ENCODE measurements around the gene ATP2B2.

Gene ATP2B2

DNA sequence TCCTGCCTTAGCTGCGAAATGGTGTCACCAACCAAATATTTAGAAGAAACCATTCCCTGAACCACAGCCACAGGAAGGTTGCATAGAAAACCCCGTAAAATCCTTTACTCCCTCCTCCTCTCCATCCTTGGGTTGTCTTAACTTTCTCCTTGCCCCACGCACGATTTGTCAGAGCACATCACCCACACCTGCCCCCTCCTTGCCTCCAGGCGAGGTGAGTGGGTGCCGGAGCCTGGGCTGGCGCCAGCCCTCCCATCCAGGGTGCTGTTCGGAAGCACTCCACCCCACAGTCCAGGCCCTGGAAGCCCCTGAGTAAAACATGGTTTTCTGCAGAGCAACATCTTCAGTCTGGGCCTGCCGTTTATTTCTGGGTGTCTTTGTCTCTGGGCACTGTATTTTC lies 216.3 kb downstream of the ATP2B2 start:
- peaks cover 7% of the 10 kb centered on the region for H3K4me1 ChIP-seq (ENCODE audit: control insufficient read depth, low read depth, low read length)
- no peak overlapping the region for H4K5ac ChIP-seq (ENCODE audit: low read length)
- no peaks in the 10 kb centered on the region for H3K79me2 ChIP-seq (ENCODE audit: control insufficient read depth, insufficient read depth, low read length)
- no peak overlapping the region for H3K4me2 ChIP-seq (ENCODE audit: low read length)
- no peak overlapping the region for H4K8ac ChIP-seq (ENCODE audit: low read depth, low read length)
- no peak overlapping the region for H2AK5ac ChIP-seq (ENCODE audit: low read length)
- H3K18ac ChIP-seq (ENCODE audit: low read length), result no peak overlapping the region
- no peak overlapping the region for H3K56ac ChIP-seq (ENCODE audit: low read length)
- H2BK5ac ChIP-seq (ENCODE audit: low read length), result no peak overlapping the region
- no peak overlapping the region for H3K9ac ChIP-seq (ENCODE audit: low read length)
- no peak overlapping the region for H3K4me3 ChIP-seq (ENCODE audit: low read length)
- H3K23ac ChIP-seq (ENCODE audit: low read length), result no peak overlapping the region
- no peaks in the 10 kb centered on the region for H3K36me3 ChIP-seq (ENCODE audit: control insufficient read depth, insufficient read depth, low read length)
- H3K4ac ChIP-seq (ENCODE audit: low read depth, low read length), result no peak overlapping the region
- no peak overlapping the region for H2BK120ac ChIP-seq (ENCODE audit: low read depth, low read length)
- no peak for DNase-seq
- no peaks in the 10 kb centered on the region for H3K79me1 ChIP-seq (ENCODE audit: low read length)
- no peak overlapping the region for H2BK15ac ChIP-seq (replicated peaks; ENCODE audit: low read depth)
- no peaks in the 10 kb centered on the region for H3K27me3 ChIP-seq (ENCODE audit: insufficient read depth, low read length, poor library complexity)
- no peak overlapping the region for H3K27ac ChIP-seq (ENCODE audit: low read depth, low read length)
- WGBS (ENCODE audit: extremely low coverage, insufficient coverage, low lambda C conversion rate), result no CpG with 5 or more reads among the region's 9 CpGs

DNA sequence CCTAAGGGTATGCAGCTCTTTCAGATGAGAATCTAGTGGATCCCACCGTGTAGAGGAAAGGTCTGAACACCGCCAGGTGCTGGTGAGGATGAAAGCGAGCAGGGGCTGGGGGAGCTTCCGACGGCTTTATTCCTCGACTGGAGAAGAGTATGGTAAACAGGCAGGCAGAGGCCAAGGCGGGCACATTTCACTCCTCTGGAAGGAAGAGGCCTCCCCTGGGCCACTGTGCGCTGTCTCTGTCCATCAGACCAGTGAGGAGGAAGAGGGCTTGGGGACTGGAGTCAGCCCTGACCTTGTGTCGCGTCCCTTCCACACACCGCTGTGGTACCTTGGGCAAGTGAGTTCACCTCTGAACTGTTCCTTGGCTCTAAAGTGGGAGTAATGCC lies 216.8 kb downstream of the ATP2B2 start:
- no peak overlapping the region for H3K4ac ChIP-seq (ENCODE audit: low read depth, low read length)
- no peak overlapping the region for H3K27ac ChIP-seq (ENCODE audit: low read depth, low read length)
- no peaks in the 10 kb centered on the region for H3K79me1 ChIP-seq (ENCODE audit: low read length)
- no peak overlapping the region for H2BK120ac ChIP-seq (ENCODE audit: low read depth, low read length)
- no CpG with 5 or more reads among the region's 11 CpGs for WGBS (ENCODE audit: extremely low coverage, insufficient coverage, low lambda C conversion rate)
- H3K36me3 ChIP-seq (ENCODE audit: control insufficient read depth, insufficient read depth, low read length), result no peaks in the 10 kb centered on the region
- H4K8ac ChIP-seq (ENCODE audit: low read depth, low read length), result no peak overlapping the region
- no peak overlapping the region for H3K4me3 ChIP-seq (ENCODE audit: low read length)
- no peak overlapping the region for H4K5ac ChIP-seq (ENCODE audit: low read length)
- no peak overlapping the region for H2BK15ac ChIP-seq (replicated peaks; ENCODE audit: low read depth)
- no peak overlapping the region for H3K23ac ChIP-seq (ENCODE audit: low read length)
- H3K79me2 ChIP-seq (ENCODE audit: control insufficient read depth, insufficient read depth, low read length), result no peaks in the 10 kb centered on the region
- H3K4me2 ChIP-seq (ENCODE audit: low read length), result no peak overlapping the region
- H3K9ac ChIP-seq (ENCODE audit: low read length), result no peak overlapping the region
- H2BK5ac ChIP-seq (ENCODE audit: low read length), result no peak overlapping the region
- no peak overlapping the region for H3K56ac ChIP-seq (ENCODE audit: low read length)
- peaks cover 7% of the 10 kb centered on the region for H3K4me1 ChIP-seq (ENCODE audit: control insufficient read depth, low read depth, low read length)
- no peak overlapping the region for H3K18ac ChIP-seq (ENCODE audit: low read length)
- H3K27me3 ChIP-seq (ENCODE audit: insufficient read depth, low read length, poor library complexity), result no peaks in the 10 kb centered on the region
- no peak overlapping the region for H2AK5ac ChIP-seq (ENCODE audit: low read length)
- no peak for DNase-seq

DNA sequence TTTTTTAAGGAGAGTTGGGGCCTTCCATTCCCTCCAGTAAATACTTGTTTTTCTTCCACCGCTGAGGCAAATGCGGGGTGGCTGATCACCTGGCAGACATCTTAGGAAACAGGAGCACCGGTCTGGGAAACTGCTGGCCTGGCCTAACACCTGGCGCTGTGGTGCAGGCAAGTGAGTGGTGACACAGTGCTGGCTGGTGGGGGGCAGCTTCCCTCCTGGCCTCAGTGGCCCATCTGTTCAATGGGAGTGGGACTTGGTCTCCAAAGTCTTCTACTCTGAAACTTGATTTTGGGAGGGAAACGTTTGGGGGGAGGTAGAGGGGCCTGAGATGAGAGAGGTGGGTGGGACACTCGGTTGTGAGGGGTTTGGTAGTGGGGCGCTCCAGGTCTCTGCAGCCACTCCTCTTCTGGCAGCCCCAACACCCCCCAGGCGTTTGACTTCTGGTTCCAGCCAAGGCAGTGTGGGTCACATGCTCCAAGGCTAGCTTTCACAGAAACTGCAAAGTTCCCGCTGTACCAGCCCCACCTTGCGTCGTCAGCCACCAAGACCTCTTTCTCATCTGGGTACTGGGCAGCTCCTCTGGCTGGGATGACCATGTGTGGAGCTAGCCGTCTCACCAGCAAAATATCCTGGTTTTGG lies 217.3 kb downstream of the ATP2B2 start:
- Histone ChIP-seq H3K4me2 (ENCODE audit: low read length) (no peak overlapping the region), H3K27me3 (ENCODE audit: insufficient read depth, low read length, poor library complexity) (no peaks in the 10 kb centered on the region), H3K36me3 (ENCODE audit: control insufficient read depth, insufficient read depth, low read length) (no peaks in the 10 kb centered on the region), H2BK15ac (replicated peaks; ENCODE audit: low read depth) (no peak overlapping the region), H2BK120ac (ENCODE audit: low read depth, low read length) (no peak overlapping the region), H3K4me3 (ENCODE audit: low read length) (no peak overlapping the region), H4K8ac (ENCODE audit: low read depth, low read length) (no peak overlapping the region), H3K27ac (ENCODE audit: low read depth, low read length) (no peak overlapping the region), H3K79me2 (ENCODE audit: control insufficient read depth, insufficient read depth, low read length) (no peaks in the 10 kb centered on the region), H3K4me1 (ENCODE audit: control insufficient read depth, low read depth, low read length) (peaks cover 7% of the 10 kb centered on the region), H3K56ac (ENCODE audit: low read length) (no peak overlapping the region), H2AK5ac (ENCODE audit: low read length) (no peak overlapping the region), H3K18ac (ENCODE audit: low read length) (no peak overlapping the region), H3K23ac (ENCODE audit: low read length) (no peak overlapping the region), H2BK5ac (ENCODE audit: low read length) (no peak overlapping the region), H3K9ac (ENCODE audit: low read length) (no peak overlapping the region), H4K5ac (ENCODE audit: low read length) (no peak overlapping the region), H3K4ac (ENCODE audit: low read depth, low read length) (no peak overlapping the region), H3K79me1 (ENCODE audit: low read length) (no peaks in the 10 kb centered on the region)
- WGBS (ENCODE audit: extremely low coverage, insufficient coverage, low lambda C conversion rate), result no CpG with 5 or more reads among the region's 12 CpGs
- DNase-seq, result no peak

DNA sequence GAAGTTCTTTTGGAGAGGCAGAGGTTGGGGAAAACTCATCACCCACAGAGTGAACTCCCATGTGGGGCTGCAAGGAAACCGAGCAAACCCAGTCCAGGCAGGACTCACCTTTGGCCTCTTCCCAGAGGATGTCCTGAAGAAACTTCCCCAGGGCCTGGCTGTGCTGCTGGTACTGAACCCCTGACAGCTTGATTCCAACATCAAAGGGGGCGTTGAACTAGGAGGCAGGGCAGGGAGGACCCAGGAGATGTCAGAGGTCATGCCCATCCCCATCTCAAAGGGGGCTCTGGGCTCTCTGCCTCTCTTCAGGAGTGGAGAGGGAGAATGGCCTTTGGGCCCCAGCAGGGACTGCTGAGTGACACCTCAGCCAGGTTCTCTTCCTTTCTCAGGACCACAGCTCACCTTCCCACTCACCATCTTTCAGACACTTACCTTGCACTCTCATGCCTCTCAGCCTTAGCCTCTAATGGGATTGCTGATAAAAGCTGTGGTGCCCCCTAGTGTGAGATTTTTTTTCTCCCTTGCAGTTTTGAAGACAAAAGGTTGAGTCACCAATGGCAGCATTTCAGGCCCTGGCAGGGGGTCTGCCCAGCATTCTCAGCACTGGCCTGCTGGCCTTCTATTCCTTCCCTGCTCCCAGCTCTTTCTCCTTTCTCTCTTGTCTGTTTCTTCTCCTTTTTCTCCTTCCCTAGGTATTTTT lies 218.6 kb downstream of the ATP2B2 start:
- peak; percentile 95 for DNase-seq
- Histone ChIP-seq H3K4me3 (ENCODE audit: low read length) (no peak overlapping the region), H3K79me1 (ENCODE audit: low read length) (no peaks in the 10 kb centered on the region), H3K4me2 (ENCODE audit: low read length) (no peak overlapping the region), H2BK15ac (replicated peaks; ENCODE audit: low read depth) (no peak overlapping the region), H3K23ac (ENCODE audit: low read length) (no peak overlapping the region), H2BK120ac (ENCODE audit: low read depth, low read length) (no peak overlapping the region), H3K4ac (ENCODE audit: low read depth, low read length) (no peak overlapping the region), H3K79me2 (ENCODE audit: control insufficient read depth, insufficient read depth, low read length) (no peaks in the 10 kb centered on the region), H4K8ac (ENCODE audit: low read depth, low read length) (no peak overlapping the region), H3K36me3 (ENCODE audit: control insufficient read depth, insufficient read depth, low read length) (no peaks in the 10 kb centered on the region), H3K27me3 (ENCODE audit: insufficient read depth, low read length, poor library complexity) (no peaks in the 10 kb centered on the region), H3K9ac (ENCODE audit: low read length) (peak overlapping the region; percentile 30), H3K56ac (ENCODE audit: low read length) (peak overlapping the region; percentile 44), H4K5ac (ENCODE audit: low read length) (no peak overlapping the region), H2AK5ac (ENCODE audit: low read length) (no peak overlapping the region), H3K18ac (ENCODE audit: low read length) (no peak overlapping the region), H3K27ac (ENCODE audit: low read depth, low read length) (no peak overlapping the region), H3K4me1 (ENCODE audit: control insufficient read depth, low read depth, low read length) (peaks cover 7% of the 10 kb centered on the region), H2BK5ac (ENCODE audit: low read length) (no peak overlapping the region)
- WGBS (ENCODE audit: extremely low coverage, insufficient coverage, low lambda C conversion rate), result no CpG with 5 or more reads among the region's 2 CpGs

DNA sequence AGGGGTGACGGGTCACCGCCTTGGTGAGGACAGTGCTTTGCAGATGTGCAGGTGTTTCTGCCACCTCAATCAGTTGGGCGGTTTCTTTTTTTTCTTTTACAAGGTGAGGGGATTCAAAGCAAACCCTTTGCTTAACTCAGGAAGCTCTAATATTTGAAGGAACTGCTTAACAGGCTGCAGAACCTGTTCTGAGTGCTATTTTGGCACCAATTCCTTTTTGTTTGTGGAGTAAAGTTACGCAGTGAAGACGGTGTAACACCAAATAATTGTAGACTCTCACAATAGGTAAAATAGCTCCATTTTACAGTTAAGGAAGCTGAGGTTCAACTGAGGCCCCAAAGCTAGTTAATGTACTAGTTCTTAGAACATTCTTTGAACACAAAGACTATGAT lies 219.3 kb downstream of the ATP2B2 start:
- no peak for DNase-seq
- no peaks in the 10 kb centered on the region for H3K27me3 ChIP-seq (ENCODE audit: insufficient read depth, low read length, poor library complexity)
- H4K5ac ChIP-seq (ENCODE audit: low read length), result no peak overlapping the region
- no peak overlapping the region for H3K23ac ChIP-seq (ENCODE audit: low read length)
- no peak overlapping the region for H3K27ac ChIP-seq (ENCODE audit: low read depth, low read length)
- no peak overlapping the region for H2AK5ac ChIP-seq (ENCODE audit: low read length)
- H3K36me3 ChIP-seq (ENCODE audit: control insufficient read depth, insufficient read depth, low read length), result no peaks in the 10 kb centered on the region
- H3K18ac ChIP-seq (ENCODE audit: low read length), result no peak overlapping the region
- no peak overlapping the region for H3K56ac ChIP-seq (ENCODE audit: low read length)
- no peak overlapping the region for H2BK5ac ChIP-seq (ENCODE audit: low read length)
- no peak overlapping the region for H2BK120ac ChIP-seq (ENCODE audit: low read depth, low read length)
- H3K79me1 ChIP-seq (ENCODE audit: low read length), result no peaks in the 10 kb centered on the region
- H3K9ac ChIP-seq (ENCODE audit: low read length), result no peak overlapping the region
- no peak overlapping the region for H3K4ac ChIP-seq (ENCODE audit: low read depth, low read length)
- no CpG with 5 or more reads among the region's 5 CpGs for WGBS (ENCODE audit: extremely low coverage, insufficient coverage, low lambda C conversion rate)
- H4K8ac ChIP-seq (ENCODE audit: low read depth, low read length), result no peak overlapping the region
- H3K4me2 ChIP-seq (ENCODE audit: low read length), result no peak overlapping the region
- H3K4me3 ChIP-seq (ENCODE audit: low read length), result no peak overlapping the region
- no peak overlapping the region for H2BK15ac ChIP-seq (replicated peaks; ENCODE audit: low read depth)
- H3K4me1 ChIP-seq (ENCODE audit: control insufficient read depth, low read depth, low read length), result peaks cover 7% of the 10 kb centered on the region
- no peaks in the 10 kb centered on the region for H3K79me2 ChIP-seq (ENCODE audit: control insufficient read depth, insufficient read depth, low read length)

Measured in mesendoderm (in vitro differentiated cells).